IPS DF 6.9 (cell line): ENCODE data around the gene PLEKHG4.

Source experiments
- DNase-seq: peaks from one replicate; pipeline ENCODE4 v3.0.0-alpha.2; 2013; ENCODE audit warnings: low read depth, low spot score
- H3K27ac ChIP-seq: one replicate; pipeline ENCODE4 v1.5.1; 2013; ENCODE audit warnings: low read length, control low read depth
- H3K27me3 ChIP-seq: 2 replicates; pipeline ENCODE4 v1.6.1; 2013; ENCODE audit warnings: mild to moderate bottlenecking, low read length; ENCODE audit not compliant: control insufficient read depth, insufficient read depth
- H3K36me3 ChIP-seq: 2 replicates; pipeline ENCODE4 v1.6.1; 2013; ENCODE audit warnings: low read length; ENCODE audit not compliant: control insufficient read depth, insufficient read depth
- H3K4me1 ChIP-seq: 2 replicates; pipeline ENCODE4 v1.6.1; 2013; ENCODE audit warnings: low read length; ENCODE audit not compliant: control insufficient read depth, insufficient read depth
- H3K4me3 ChIP-seq: 2 replicates; pipeline ENCODE4 v1.5.1; 2013; ENCODE audit warnings: mild to moderate bottlenecking, low read length
- H3K9me3 ChIP-seq: 2 replicates; pipeline ENCODE4 v1.6.1; 2013; ENCODE audit warnings: low read length, inconsistent platforms; ENCODE audit not compliant: control insufficient read depth, insufficient read depth
- WGBS: extraction: QIAGEN DNeasy Blood & Tissue Kit; methylation state at CpG from one replicate; pipeline ENCODE4 v1.1.7; 2013; ENCODE audit warnings: mixed read lengths, missing lambda C conversion rate; ENCODE audit not compliant: insufficient read length, insufficient coverage; 5-methylcytosine and 5-hydroxymethylcytosine counted together

PLEKHG4 gene

GRCh38 chr16:67305216-67306071 lies 26.1 kb downstream of the PLEKHG4 start:
- Histone ChIP-seq H3K4me1 (no peaks in the 10 kb centered on the region), H3K4me3 (no peak overlapping the region), H3K9me3 (no peaks in the 10 kb centered on the region), H3K27me3 (no peaks in the 10 kb centered on the region), H3K36me3 (no peaks in the 10 kb centered on the region), H3K27ac (no peak overlapping the region)
- no CpG with 5 or more reads among the region's 13 CpGs for WGBS
- DNase-seq: no peak

- no peak overlapping the region for H3K27ac ChIP-seq
- no CpG with 5 or more reads among the region's 3 CpGs for WGBS
- H3K4me3 ChIP-seq: no peak overlapping the region
- no peaks in the 10 kb centered on the region for H3K36me3 ChIP-seq
- no peaks in the 10 kb centered on the region for H3K27me3 ChIP-seq
- DNase-seq: no peak
- no peaks in the 10 kb centered on the region for H3K4me1 ChIP-seq
- no peaks in the 10 kb centered on the region for H3K9me3 ChIP-seq
These were observed 31.2 kb downstream of the PLEKHG4 start for GRCh38 chr16:67310561-67310960.

- H3K27me3 ChIP-seq: no peaks in the 10 kb centered on the region
- no peaks in the 10 kb centered on the region for H3K36me3 ChIP-seq
- H3K4me1 ChIP-seq: no peaks in the 10 kb centered on the region
- H3K9me3 ChIP-seq: no peaks in the 10 kb centered on the region
- H3K4me3 ChIP-seq: no peak overlapping the region
- no CpG with 5 or more reads among the region's 5 CpGs for whole genome bisulfite sequencing
- DNase-seq: no peak
- no peak overlapping the region for H3K27ac ChIP-seq
These were observed 32.5 kb downstream of the PLEKHG4 start for GRCh38 chr16:67311607-67312488.

GRCh38 chr16:67312719-67313118 lies 33.4 kb downstream of the PLEKHG4 start:
- H3K27me3 ChIP-seq: no peaks in the 10 kb centered on the region
- DNase-seq: no peak
- no peak overlapping the region for H3K4me3 ChIP-seq
- H3K27ac ChIP-seq: no peak overlapping the region
- H3K9me3 ChIP-seq: no peaks in the 10 kb centered on the region
- no peaks in the 10 kb centered on the region for H3K36me3 ChIP-seq
- no peaks in the 10 kb centered on the region for H3K4me1 ChIP-seq

GRCh38 chr16:67317853-67318252 lies 38.5 kb downstream of the PLEKHG4 start:
- Histone ChIP-seq H3K27ac (no peak overlapping the region), H3K4me3 (no peak overlapping the region), H3K4me1 (no peaks in the 10 kb centered on the region), H3K9me3 (no peaks in the 10 kb centered on the region), H3K36me3 (no peaks in the 10 kb centered on the region), H3K27me3 (0 out of 2 replicates have a peak, but pooled peaks cover 1% of the 10 kb centered on the region)
- DNase-seq: no peak

GRCh38 chr16:67326115-67326471 lies 46.8 kb downstream of the PLEKHG4 start:
- Histone ChIP-seq H3K27ac (no peak overlapping the region), H3K27me3 (0 out of 2 replicates have a peak, but pooled peaks cover 2% of the 10 kb centered on the region), H3K4me3 (peak overlapping the region; percentile 47; the same call in 1 of the 2 replicates), H3K4me1 (no peaks in the 10 kb centered on the region), H3K36me3 (no peaks in the 10 kb centered on the region), H3K9me3 (no peaks in the 10 kb centered on the region)
- no peak for DNase-seq
- WGBS: no CpG with 5 or more reads among the region's 11 CpGs

GRCh38 chr16:67326472-67327309 lies 47.4 kb downstream of the PLEKHG4 start, which contains the start of the genes KCTD19 and LRRC36:
Gene KCTD19 (minus strand): TSS chr16:67326741. CDS start chr16:67326707, 34 bp downstream.
Gene LRRC36 (plus strand): TSS chr16:67326815. CDS start chr16:67326863, 48 bp downstream.
- peak; percentile 81 for DNase-seq
- no peak within 1 kb of the TSS for H3K27ac ChIP-seq
- H3K27me3 ChIP-seq: 0 out of 2 replicates have a peak, but pooled peaks cover 2% of the 10 kb centered on the region
- H3K4me1 ChIP-seq: no peaks in the 10 kb centered on the region
- H3K36me3 ChIP-seq: no peaks in the 10 kb centered on the region
- H3K4me3 ChIP-seq: peak within 1 kb of the TSS; percentile 47; the same call in 1 of the 2 replicates
- no peaks in the 10 kb centered on the region for H3K9me3 ChIP-seq
- no CpG with 5 or more reads among the region's 61 CpGs for WGBS

- no peak for DNase-seq
- Histone ChIP-seq H3K9me3 (no peaks in the 10 kb centered on the region), H3K27me3 (0 out of 2 replicates have a peak, but pooled peaks cover 2% of the 10 kb centered on the region), H3K27ac (no peak overlapping the region), H3K4me3 (no peak overlapping the region), H3K36me3 (no peaks in the 10 kb centered on the region), H3K4me1 (no peaks in the 10 kb centered on the region)
- 100% methylated on average over 1 of the region's 3 CpGs for WGBS
These were observed 48.4 kb downstream of the PLEKHG4 start for GRCh38 chr16:67327743-67328142.

GRCh38 chr16:67329901-67330300 lies 50.6 kb downstream of the PLEKHG4 start:
- 0 out of 2 replicates have a peak, but pooled peaks cover 2% of the 10 kb centered on the region for H3K27me3 ChIP-seq

GRCh38 chr16:67333315-67333714 lies 54.0 kb downstream of the PLEKHG4 start:
- WGBS: no CpG with 5 or more reads among the region's 2 CpGs
- H3K9me3 ChIP-seq: no peaks in the 10 kb centered on the region
- DNase-seq: no peak
- no peaks in the 10 kb centered on the region for H3K4me1 ChIP-seq
- no peaks in the 10 kb centered on the region for H3K27me3 ChIP-seq
- no peaks in the 10 kb centered on the region for H3K36me3 ChIP-seq
- no peak overlapping the region for H3K4me3 ChIP-seq
- no peak overlapping the region for H3K27ac ChIP-seq

More at GRCh38 chr16:67329901-67330300, 50.6 kb downstream of the PLEKHG4 start:
- Histone ChIP-seq H3K4me1 (no peaks in the 10 kb centered on the region), H3K9me3 (no peaks in the 10 kb centered on the region), H3K36me3 (no peaks in the 10 kb centered on the region), H3K4me3 (no peak overlapping the region), H3K27ac (no peak overlapping the region)
- no peak for DNase-seq
- no CpG with 5 or more reads among the region's 5 CpGs for WGBS
